Trophoblast cell (in vitro differentiated cells and primary cell): ENCODE data around the gene DISP3.

Experiments used
- DNase-seq, 2 donors: peaks; one replicate each; pipeline ENCODE4 v3.0.0-alpha.2; 2016
- H2AFZ ChIP-seq: 2 replicates; pipeline ENCODE4 v1.6.1; 2013; ENCODE audit warnings: low read length, moderate library complexity, mild to moderate bottlenecking; ENCODE audit not compliant: insufficient read depth, poor library complexity
- H2AK5ac ChIP-seq: 2 replicates; pipeline ENCODE4 v1.6.1; 2013; ENCODE audit warnings: mild to moderate bottlenecking, low read length
- H2BK120ac ChIP-seq: 2 replicates; pipeline ENCODE4 v1.6.1; 2013; ENCODE audit warnings: low read length, mild to moderate bottlenecking, moderate library complexity; ENCODE audit not compliant: insufficient read depth, poor library complexity
- H2BK12ac ChIP-seq: 2 replicates; pipeline ENCODE4 v1.6.1; 2013; ENCODE audit warnings: mild to moderate bottlenecking, low read length, moderate library complexity
- H2BK5ac ChIP-seq: 2 replicates; pipeline ENCODE4 v1.6.1; 2013; ENCODE audit warnings: low read length, low read depth, moderate library complexity, mild to moderate bottlenecking; ENCODE audit not compliant: poor library complexity
- H3K14ac ChIP-seq: 2 replicates; pipeline ENCODE4 v1.6.1; 2013; ENCODE audit warnings: mild to moderate bottlenecking, low read length
- H3K18ac ChIP-seq: 2 replicates; pipeline ENCODE4 v1.6.1; 2013; ENCODE audit warnings: mild to moderate bottlenecking, low read length
- H3K23ac ChIP-seq: 2 replicates; pipeline ENCODE4 v1.6.1; 2013; ENCODE audit warnings: low read length
- H3K27ac ChIP-seq: 2 replicates; pipeline ENCODE4 v1.5.1; 2013; ENCODE audit warnings: low read depth, mild to moderate bottlenecking, inconsistent platforms, low read length, moderate library complexity
- H3K27me3 ChIP-seq: 2 replicates; pipeline ENCODE4 v1.6.1; 2013; ENCODE audit warnings: inconsistent platforms, mild to moderate bottlenecking, low read length, moderate library complexity; ENCODE audit not compliant: insufficient read depth
- H3K36me3 ChIP-seq, 2 experiments: 1 replicate in 1 of 2; 2 replicates in 1 of 2; pipeline ENCODE4 v1.6.1; 2013; ENCODE audit warnings: low read length in 2 of 2, mild to moderate bottlenecking in 2 of 2, moderate library complexity in 1 of 2; ENCODE audit not compliant: insufficient read depth in 2 of 2, control insufficient read depth in 1 of 2
- H3K4ac ChIP-seq: 2 replicates; pipeline ENCODE4 v1.6.1; 2013; ENCODE audit warnings: low read depth, mild to moderate bottlenecking, low read length, moderate library complexity
- H3K4me1 ChIP-seq, 2 experiments: 1 replicate in 1 of 2; 2 replicates in 1 of 2; pipeline ENCODE4 v1.6.1; 2013; ENCODE audit warnings: low read length in 2 of 2, mild to moderate bottlenecking in 2 of 2, moderate library complexity in 1 of 2; ENCODE audit not compliant: insufficient read depth in 2 of 2, control insufficient read depth in 1 of 2
- H3K4me2 ChIP-seq: 2 replicates; pipeline ENCODE4 v1.6.1; 2013; ENCODE audit warnings: inconsistent platforms, mild to moderate bottlenecking, low read length, moderate library complexity
- H3K4me3 ChIP-seq: 2 replicates; pipeline ENCODE4 v1.5.1; 2013; ENCODE audit warnings: mild to moderate bottlenecking, low read depth, low read length, inconsistent platforms
- H3K79me1 ChIP-seq: one replicate; pipeline ENCODE4 v1.6.1; 2013; ENCODE audit warnings: low read length
- H3K79me2 ChIP-seq: 2 replicates; pipeline ENCODE4 v1.6.1; 2013; ENCODE audit warnings: low read length, mild to moderate bottlenecking; ENCODE audit not compliant: control insufficient read depth, insufficient read depth, poor library complexity
- H3K9ac ChIP-seq: 2 replicates; pipeline ENCODE4 v1.6.1; 2013; ENCODE audit warnings: mild to moderate bottlenecking, low read length
- H3K9me3 ChIP-seq: 2 replicates; pipeline ENCODE4 v1.6.1; 2013; ENCODE audit warnings: low read depth, mild to moderate bottlenecking, control low read depth, inconsistent platforms, low read length; ENCODE audit not compliant: insufficient read depth
- H4K12ac ChIP-seq: 2 replicates; pipeline ENCODE4 v1.6.1; 2013; ENCODE audit warnings: low read depth, mild to moderate bottlenecking, low read length, moderate library complexity
- H4K8ac ChIP-seq: 2 replicates; pipeline ENCODE4 v1.6.1; 2013; ENCODE audit warnings: low read depth, mild to moderate bottlenecking, low read length, moderate library complexity
- H4K91ac ChIP-seq: one replicate; pipeline ENCODE4 v1.6.1; 2013; ENCODE audit warnings: low read depth, mild to moderate bottlenecking, low read length, moderate library complexity
- WGBS: extraction: QIAGEN DNeasy Blood & Tissue Kit; methylation state at CpG from one replicate; pipeline ENCODE4 v1.1.7; 2013; ENCODE audit warnings: missing lambda C conversion rate; ENCODE audit not compliant: insufficient read length, insufficient coverage; ENCODE audit errors: extremely low coverage; 5-methylcytosine and 5-hydroxymethylcytosine counted together

The DISP3 gene

GRCh38 chr1:11525516-11525915, 46.6 kb downstream of the DISP3 start:
- H3K36me3 ChIP-seq: no peaks in the 10 kb centered on the region
- H3K9me3 ChIP-seq: peaks cover 3% of the 10 kb centered on the region
- no peak overlapping the region for H3K18ac ChIP-seq
- no peak overlapping the region for H2BK12ac ChIP-seq
- H4K8ac ChIP-seq: no peak overlapping the region
- no peak overlapping the region for H3K9ac ChIP-seq
- no peaks in the 10 kb centered on the region for H3K79me2 ChIP-seq
- H4K91ac ChIP-seq: no peak overlapping the region
- H3K27me3 ChIP-seq: no peaks in the 10 kb centered on the region
- no peak overlapping the region for H3K23ac ChIP-seq
- H3K4me3 ChIP-seq: no peak overlapping the region
- H2AK5ac ChIP-seq: no peak overlapping the region
- H3K79me1 ChIP-seq: no peaks in the 10 kb centered on the region
- no peaks in the 10 kb centered on the region for H3K4me1 ChIP-seq
- no peak overlapping the region for H2BK5ac ChIP-seq
- no peak overlapping the region for H3K4ac ChIP-seq
- no CpG with 5 or more reads among the region's 7 CpGs for WGBS
- DNase-seq: no peak
- H4K12ac ChIP-seq: no peak overlapping the region
- no peak overlapping the region for H3K14ac ChIP-seq
- no peak overlapping the region for H3K27ac ChIP-seq
- no peak overlapping the region for H3K4me2 ChIP-seq
- no peak overlapping the region for H2BK120ac ChIP-seq
- H2AFZ ChIP-seq: no peak overlapping the region

- H4K8ac ChIP-seq: no peak overlapping the region
- H4K12ac ChIP-seq: no peak overlapping the region
- H3K27ac ChIP-seq: no peak overlapping the region
- H3K79me2 ChIP-seq: no peaks in the 10 kb centered on the region
- H3K27me3 ChIP-seq: no peaks in the 10 kb centered on the region
- H4K91ac ChIP-seq: no peak overlapping the region
- H3K23ac ChIP-seq: no peak overlapping the region
- DNase-seq: no peak
- no peak overlapping the region for H2AFZ ChIP-seq
- no peak overlapping the region for H2AK5ac ChIP-seq
- H3K18ac ChIP-seq: no peak overlapping the region
- H2BK5ac ChIP-seq: no peak overlapping the region
- no peak overlapping the region for H3K4me2 ChIP-seq
- H3K14ac ChIP-seq: no peak overlapping the region
- H3K9ac ChIP-seq: no peak overlapping the region
- H3K4me3 ChIP-seq: no peak overlapping the region
- H3K4me1 ChIP-seq: peaks cover under 1% of the 10 kb centered on the region in 2 experiments
- no peaks in the 10 kb centered on the region for H3K36me3 ChIP-seq
- no peak overlapping the region for H3K4ac ChIP-seq
- no CpG with 5 or more reads among the region's 26 CpGs for WGBS
- H3K79me1 ChIP-seq: no peaks in the 10 kb centered on the region
- no peak overlapping the region for H2BK12ac ChIP-seq
- H2BK120ac ChIP-seq: no peak overlapping the region
- peaks cover 3% of the 10 kb centered on the region for H3K9me3 ChIP-seq
These were observed 47.3 kb downstream of the DISP3 start for GRCh38 chr1:11526071-11526895.

GRCh38 chr1:11527541-11528452, 48.8 kb downstream of the DISP3 start:
- no peak overlapping the region for H2AFZ ChIP-seq
- H3K79me2 ChIP-seq: no peaks in the 10 kb centered on the region
- H3K14ac ChIP-seq: no peak overlapping the region
- H2BK120ac ChIP-seq: no peak overlapping the region
- no peaks in the 10 kb centered on the region for H3K79me1 ChIP-seq
- H2BK12ac ChIP-seq: no peak overlapping the region
- no peak overlapping the region for H3K4me3 ChIP-seq
- no peak for DNase-seq
- WGBS: no CpG with 5 or more reads among the region's 13 CpGs
- no peak overlapping the region for H3K23ac ChIP-seq
- H4K8ac ChIP-seq: no peak overlapping the region
- H3K9ac ChIP-seq: no peak overlapping the region
- H2AK5ac ChIP-seq: no peak overlapping the region
- H4K12ac ChIP-seq: no peak overlapping the region
- H3K4me2 ChIP-seq: no peak overlapping the region
- no peak overlapping the region for H3K4ac ChIP-seq
- H4K91ac ChIP-seq: no peak overlapping the region
- H3K27ac ChIP-seq: no peak overlapping the region
- H3K18ac ChIP-seq: no peak overlapping the region
- no peak overlapping the region for H2BK5ac ChIP-seq
- H3K9me3 ChIP-seq: peaks cover 3% of the 10 kb centered on the region
- no peaks in the 10 kb centered on the region for H3K36me3 ChIP-seq
- H3K4me1 ChIP-seq: peaks cover 2 to 4% of the 10 kb centered on the region in 2 experiments
- H3K27me3 ChIP-seq: no peaks in the 10 kb centered on the region

GRCh38 chr1:11528611-11529261, 49.8 kb downstream of the DISP3 start:
- Histone ChIP-seq H3K4me2 (no peak overlapping the region), H4K12ac (no peak overlapping the region), H3K4ac (no peak overlapping the region), H3K27me3 (no peaks in the 10 kb centered on the region), H3K79me1 (no peaks in the 10 kb centered on the region), H3K4me1 (peaks cover 2 to 4% of the 10 kb centered on the region in 2 experiments), H2BK120ac (no peak overlapping the region), H2AK5ac (no peak overlapping the region), H3K23ac (no peak overlapping the region), H3K9ac (no peak overlapping the region), H3K36me3 (no peaks in the 10 kb centered on the region), H3K4me3 (no peak overlapping the region), H3K27ac (no peak overlapping the region), H3K18ac (no peak overlapping the region), H4K8ac (no peak overlapping the region), H2BK5ac (no peak overlapping the region), H3K9me3 (peaks cover 3% of the 10 kb centered on the region), H2BK12ac (no peak overlapping the region), H3K14ac (no peak overlapping the region), H4K91ac (no peak overlapping the region), H3K79me2 (no peaks in the 10 kb centered on the region), H2AFZ (no peak overlapping the region)
- WGBS: no CpG with 5 or more reads among the region's 13 CpGs
- DNase-seq: no peak
